Osteoblast (primary cell): Measurements from ENCODE around the gene EDNRA. TPM values are rescaled to one million over a fixed set of nuclear protein-coding genes. Genes with fewer than 3 reads are reported as not detected.

Experiments
- DNase-seq: peaks from one replicate; pipeline ENCODE4 v3.0.0; 2011; ENCODE audit warnings: low spot score, mixed read lengths; ENCODE audit not compliant: insufficient read length; ENCODE audit errors: missing footprints
- H2AFZ ChIP-seq: 2 replicates; pipeline ENCODE4 v1.6.0; 2011; ENCODE audit warnings: mild to moderate bottlenecking, low read length
- H3K27ac ChIP-seq: 2 replicates; pipeline ENCODE4 v1.5.1; 2011; ENCODE audit warnings: mild to moderate bottlenecking, low read depth, low read length, moderate library complexity
- H3K27me3 ChIP-seq: 2 replicates; pipeline ENCODE4 v1.6.0; 2012; ENCODE audit warnings: mild to moderate bottlenecking, control low read depth, inconsistent platforms, low read length, moderate library complexity; ENCODE audit not compliant: insufficient read depth
- H3K36me3 ChIP-seq: 2 replicates; pipeline ENCODE4 v1.5.1; 2011; ENCODE audit warnings: mild to moderate bottlenecking, low read length, control low read depth, moderate library complexity; ENCODE audit not compliant: insufficient read depth
- H3K4me1 ChIP-seq: 2 replicates; pipeline ENCODE4 v1.5.1; 2011; ENCODE audit warnings: mild to moderate bottlenecking, low read length, control low read depth, moderate library complexity; ENCODE audit not compliant: insufficient read depth
- H3K4me2 ChIP-seq: 2 replicates; pipeline ENCODE4 v1.6.0; 2011; ENCODE audit warnings: mild to moderate bottlenecking, low read length; ENCODE audit not compliant: insufficient read depth
- H3K4me3 ChIP-seq: fragments of 200-600 bp; sonication (generic); 3 replicates; pipeline ENCODE4 v1.5.1; 2012; ENCODE audit warnings: mild to moderate bottlenecking, low read length, inconsistent platforms; ENCODE audit not compliant: insufficient read depth
- H3K79me2 ChIP-seq: 2 replicates; pipeline ENCODE4 v1.6.0; 2012; ENCODE audit warnings: mild to moderate bottlenecking, low read length, control low read depth, inconsistent platforms; ENCODE audit not compliant: insufficient read depth
- H3K9me3 ChIP-seq: 2 replicates; pipeline ENCODE4 v1.5.1; 2011; ENCODE audit warnings: low read depth, low read length, control low read depth
- H4K20me1 ChIP-seq: 2 replicates; pipeline ENCODE4 v1.6.0; 2012; ENCODE audit warnings: mild to moderate bottlenecking, low read length, control low read depth; ENCODE audit not compliant: insufficient read depth
- total RNA-seq: library from RNA; depleted of rRNA; stranded (reverse); fragments of >200 nt; gene quantifications from 2 replicates; pipeline ENCODE4 v1.2.3, GENCODE V29; 2012
- TF ChIP-seq, protein P1 (sequence below): IDR thresholded peaks from 2 replicates; pipeline ENCODE4 v1.5.1; 2011; ENCODE audit warnings: mild to moderate bottlenecking, low read depth, low read length, moderate library complexity; ENCODE audit errors: extremely low read depth

EDNRA gene
- total RNA-seq, 1 donor = 6.2 TPM

DNA sequence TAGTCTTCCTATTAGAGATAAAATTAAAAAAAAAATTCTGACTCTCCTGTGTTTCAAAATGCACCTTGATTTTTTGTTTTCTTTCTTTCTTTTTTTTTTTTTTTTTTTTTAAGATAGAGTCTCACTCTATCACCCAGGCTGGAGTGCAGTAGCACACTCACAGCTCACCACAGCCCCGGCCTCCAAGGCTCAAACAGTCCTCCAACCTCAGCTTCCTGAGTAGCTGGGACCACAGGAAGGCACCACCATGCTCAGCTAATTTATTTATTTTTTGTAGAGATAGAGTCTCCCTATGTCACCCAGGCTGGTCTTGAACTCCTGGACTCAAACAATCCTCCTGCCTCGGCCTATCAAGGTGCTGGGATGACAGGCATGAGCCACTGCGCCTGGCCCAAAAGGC lies 95.2 kb downstream of the EDNRA start:
- Histone ChIP-seq H3K27ac (no peak overlapping the region), H3K79me2 (no peaks in the 10 kb centered on the region), H3K4me2 (no peak overlapping the region), H2AFZ (no peak overlapping the region), H3K36me3 (no peaks in the 10 kb centered on the region), H3K4me3 (no peak overlapping the region), H3K9me3 (no peaks in the 10 kb centered on the region), H3K27me3 (no peaks in the 10 kb centered on the region), H4K20me1 (no peaks in the 10 kb centered on the region), H3K4me1 (peaks cover 23% of the 10 kb centered on the region)
- TF ChIP-seq, protein P1, sequence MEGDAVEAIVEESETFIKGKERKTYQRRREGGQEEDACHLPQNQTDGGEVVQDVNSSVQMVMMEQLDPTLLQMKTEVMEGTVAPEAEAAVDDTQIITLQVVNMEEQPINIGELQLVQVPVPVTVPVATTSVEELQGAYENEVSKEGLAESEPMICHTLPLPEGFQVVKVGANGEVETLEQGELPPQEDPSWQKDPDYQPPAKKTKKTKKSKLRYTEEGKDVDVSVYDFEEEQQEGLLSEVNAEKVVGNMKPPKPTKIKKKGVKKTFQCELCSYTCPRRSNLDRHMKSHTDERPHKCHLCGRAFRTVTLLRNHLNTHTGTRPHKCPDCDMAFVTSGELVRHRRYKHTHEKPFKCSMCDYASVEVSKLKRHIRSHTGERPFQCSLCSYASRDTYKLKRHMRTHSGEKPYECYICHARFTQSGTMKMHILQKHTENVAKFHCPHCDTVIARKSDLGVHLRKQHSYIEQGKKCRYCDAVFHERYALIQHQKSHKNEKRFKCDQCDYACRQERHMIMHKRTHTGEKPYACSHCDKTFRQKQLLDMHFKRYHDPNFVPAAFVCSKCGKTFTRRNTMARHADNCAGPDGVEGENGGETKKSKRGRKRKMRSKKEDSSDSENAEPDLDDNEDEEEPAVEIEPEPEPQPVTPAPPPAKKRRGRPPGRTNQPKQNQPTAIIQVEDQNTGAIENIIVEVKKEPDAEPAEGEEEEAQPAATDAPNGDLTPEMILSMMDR = no peak
- no peak for DNase-seq

DNA sequence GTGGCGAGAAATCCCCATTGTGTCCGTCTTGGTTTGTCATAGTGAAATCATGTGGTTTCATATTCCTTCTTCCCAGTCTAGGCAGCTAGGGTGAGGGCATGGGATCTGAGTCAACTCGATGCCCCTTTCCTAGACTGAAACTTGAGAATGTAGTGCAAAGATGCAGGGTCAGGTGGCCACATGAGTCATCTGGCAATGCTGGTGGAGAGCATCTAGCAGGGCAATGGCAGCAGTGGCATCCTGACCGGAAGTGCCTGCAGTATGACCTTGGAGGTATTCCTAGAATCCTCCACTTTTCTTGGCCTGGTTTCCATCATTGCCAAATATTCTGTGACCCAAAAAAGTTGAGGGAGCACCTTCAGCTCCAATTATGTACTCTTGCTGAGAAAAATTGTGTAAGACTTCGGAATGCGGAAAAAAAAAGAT lies 97.2 kb downstream of the EDNRA start:
- H3K36me3 ChIP-seq = no peaks in the 10 kb centered on the region
- H4K20me1 ChIP-seq = no peaks in the 10 kb centered on the region
- H3K9me3 ChIP-seq = no peaks in the 10 kb centered on the region
- peak overlapping the region; percentile 56 for H3K27ac ChIP-seq
- H3K27me3 ChIP-seq = no peaks in the 10 kb centered on the region
- H2AFZ ChIP-seq = no peak overlapping the region
- no peak overlapping the region for H3K4me3 ChIP-seq
- TF ChIP-seq, protein P1 = no peak
- H3K4me2 ChIP-seq = peak overlapping the region; percentile 28
- peaks cover 29% of the 10 kb centered on the region for H3K4me1 ChIP-seq
- DNase-seq = peak; percentile 86
- no peaks in the 10 kb centered on the region for H3K79me2 ChIP-seq

DNA sequence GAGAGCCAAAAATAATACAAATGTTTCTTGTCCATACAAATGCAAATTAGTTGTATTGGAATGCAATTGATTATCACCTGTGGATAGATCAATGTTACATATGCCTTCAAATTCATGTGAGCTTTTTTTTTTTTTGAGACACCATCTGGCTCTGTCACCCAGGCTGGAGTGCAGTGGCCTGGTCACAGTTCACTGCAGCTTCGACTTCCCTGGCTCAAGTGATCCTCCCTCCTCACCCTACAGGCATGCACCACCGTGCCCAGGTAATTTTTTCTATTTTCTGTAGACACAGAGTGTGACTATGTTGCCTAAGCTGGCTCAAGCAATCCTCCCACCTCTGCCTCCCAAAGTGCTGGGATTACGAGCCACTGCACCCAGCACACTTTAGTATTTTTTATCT lies 97.7 kb downstream of the EDNRA start:
- H3K4me3 ChIP-seq = no peak overlapping the region
- TF ChIP-seq, protein P1 = no peak
- DNase-seq = no peak
- H3K27me3 ChIP-seq = no peaks in the 10 kb centered on the region
- H3K4me1 ChIP-seq = peaks cover 29% of the 10 kb centered on the region
- no peak overlapping the region for H3K27ac ChIP-seq
- H3K4me2 ChIP-seq = no peak overlapping the region
- H3K9me3 ChIP-seq = no peaks in the 10 kb centered on the region
- H3K36me3 ChIP-seq = no peaks in the 10 kb centered on the region
- H3K79me2 ChIP-seq = no peaks in the 10 kb centered on the region
- H2AFZ ChIP-seq = no peak overlapping the region
- no peaks in the 10 kb centered on the region for H4K20me1 ChIP-seq

DNA sequence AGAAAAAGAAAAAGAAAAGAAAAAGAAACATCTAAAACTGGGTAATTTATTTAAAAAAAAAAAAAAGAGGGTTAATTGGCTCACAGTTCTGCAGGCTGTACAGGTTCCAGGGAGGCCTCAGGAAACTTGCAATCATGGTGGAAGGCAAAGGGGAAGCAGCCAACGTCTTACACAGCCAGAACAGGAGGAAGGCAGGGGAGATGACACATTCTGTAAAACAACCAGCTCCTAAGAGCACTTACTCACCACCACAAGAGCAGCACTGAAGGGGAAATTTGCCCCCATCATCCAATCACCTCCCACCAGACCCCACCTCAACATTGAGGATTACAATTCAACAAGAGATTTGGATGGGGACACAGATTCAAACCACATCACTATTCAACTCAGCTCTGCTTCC lies 99.5 kb downstream of the EDNRA start:
- H3K79me2 ChIP-seq = no peaks in the 10 kb centered on the region
- peak overlapping the region; percentile 40 for H2AFZ ChIP-seq
- no peaks in the 10 kb centered on the region for H4K20me1 ChIP-seq
- H3K9me3 ChIP-seq = no peaks in the 10 kb centered on the region
- no peaks in the 10 kb centered on the region for H3K27me3 ChIP-seq
- H3K36me3 ChIP-seq = no peaks in the 10 kb centered on the region
- no peak overlapping the region for H3K4me3 ChIP-seq
- H3K4me1 ChIP-seq = peaks cover 33% of the 10 kb centered on the region
- no peak overlapping the region for H3K27ac ChIP-seq
- no peak overlapping the region for H3K4me2 ChIP-seq
- no peak for DNase-seq
- TF ChIP-seq, protein P1 = no peak
